Ishikawa (cell line): ENCODE data around the gene ASB4.

Source experiments
- CEBPB ChIP-seq: IDR thresholded peaks from 2 replicates; pipeline ENCODE4 v1.6.1; 2012
- EGR1 ChIP-seq: IDR thresholded peaks from 2 replicates; pipeline ENCODE4 v1.6.1; 2012
- EP300 ChIP-seq: IDR thresholded peaks from 2 replicates; pipeline ENCODE4 v1.6.1; 2012; ENCODE audit warnings: borderline replicate concordance
- RAD21 ChIP-seq: IDR thresholded peaks from 2 replicates; pipeline ENCODE4 v1.6.1; 2012; ENCODE audit warnings: low read depth
- TAF1 ChIP-seq: IDR thresholded peaks from 2 replicates; pipeline ENCODE4 v1.6.1; 2012; ENCODE audit warnings: low read depth, mild to moderate bottlenecking
- TEAD4 ChIP-seq: IDR thresholded peaks from 2 replicates; pipeline ENCODE4 v1.6.1; 2012
- YY1 ChIP-seq: IDR thresholded peaks from 2 replicates; pipeline ENCODE4 v1.6.1; 2012; ENCODE audit warnings: low read depth
- TF ChIP-seq, protein P1 (sequence below): IDR thresholded peaks from 2 replicates; pipeline ENCODE4 v1.6.1; 2012; ENCODE audit warnings: low read depth, mild to moderate bottlenecking
- TF ChIP-seq, protein P2 (sequence below): IDR thresholded peaks from 2 replicates; pipeline ENCODE4 v1.6.1; 2012
- TF ChIP-seq, protein P3 (sequence below): IDR thresholded peaks from 2 replicates; pipeline ENCODE4 v1.6.1; 2012

- TF ChIP-seq YY1 (no peak), RAD21 (no peak), TAF1 (no peak), TEAD4 (no peak), EGR1 (no peak), EP300 (no peak), CEBPB (no peak)
- TF ChIP-seq, protein P1, sequence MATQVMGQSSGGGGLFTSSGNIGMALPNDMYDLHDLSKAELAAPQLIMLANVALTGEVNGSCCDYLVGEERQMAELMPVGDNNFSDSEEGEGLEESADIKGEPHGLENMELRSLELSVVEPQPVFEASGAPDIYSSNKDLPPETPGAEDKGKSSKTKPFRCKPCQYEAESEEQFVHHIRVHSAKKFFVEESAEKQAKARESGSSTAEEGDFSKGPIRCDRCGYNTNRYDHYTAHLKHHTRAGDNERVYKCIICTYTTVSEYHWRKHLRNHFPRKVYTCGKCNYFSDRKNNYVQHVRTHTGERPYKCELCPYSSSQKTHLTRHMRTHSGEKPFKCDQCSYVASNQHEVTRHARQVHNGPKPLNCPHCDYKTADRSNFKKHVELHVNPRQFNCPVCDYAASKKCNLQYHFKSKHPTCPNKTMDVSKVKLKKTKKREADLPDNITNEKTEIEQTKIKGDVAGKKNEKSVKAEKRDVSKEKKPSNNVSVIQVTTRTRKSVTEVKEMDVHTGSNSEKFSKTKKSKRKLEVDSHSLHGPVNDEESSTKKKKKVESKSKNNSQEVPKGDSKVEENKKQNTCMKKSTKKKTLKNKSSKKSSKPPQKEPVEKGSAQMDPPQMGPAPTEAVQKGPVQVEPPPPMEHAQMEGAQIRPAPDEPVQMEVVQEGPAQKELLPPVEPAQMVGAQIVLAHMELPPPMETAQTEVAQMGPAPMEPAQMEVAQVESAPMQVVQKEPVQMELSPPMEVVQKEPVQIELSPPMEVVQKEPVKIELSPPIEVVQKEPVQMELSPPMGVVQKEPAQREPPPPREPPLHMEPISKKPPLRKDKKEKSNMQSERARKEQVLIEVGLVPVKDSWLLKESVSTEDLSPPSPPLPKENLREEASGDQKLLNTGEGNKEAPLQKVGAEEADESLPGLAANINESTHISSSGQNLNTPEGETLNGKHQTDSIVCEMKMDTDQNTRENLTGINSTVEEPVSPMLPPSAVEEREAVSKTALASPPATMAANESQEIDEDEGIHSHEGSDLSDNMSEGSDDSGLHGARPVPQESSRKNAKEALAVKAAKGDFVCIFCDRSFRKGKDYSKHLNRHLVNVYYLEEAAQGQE, result no peak
- TF ChIP-seq, protein P2, sequence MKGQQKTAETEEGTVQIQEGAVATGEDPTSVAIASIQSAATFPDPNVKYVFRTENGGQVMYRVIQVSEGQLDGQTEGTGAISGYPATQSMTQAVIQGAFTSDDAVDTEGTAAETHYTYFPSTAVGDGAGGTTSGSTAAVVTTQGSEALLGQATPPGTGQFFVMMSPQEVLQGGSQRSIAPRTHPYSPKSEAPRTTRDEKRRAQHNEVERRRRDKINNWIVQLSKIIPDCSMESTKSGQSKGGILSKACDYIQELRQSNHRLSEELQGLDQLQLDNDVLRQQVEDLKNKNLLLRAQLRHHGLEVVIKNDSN, result no peak
- TF ChIP-seq, protein P3, sequence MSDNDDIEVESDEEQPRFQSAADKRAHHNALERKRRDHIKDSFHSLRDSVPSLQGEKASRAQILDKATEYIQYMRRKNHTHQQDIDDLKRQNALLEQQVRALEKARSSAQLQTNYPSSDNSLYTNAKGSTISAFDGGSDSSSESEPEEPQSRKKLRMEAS, result no peak
These were observed 49.1 kb downstream of the ASB4 start for GRCh38 chr7:95534796-95535195.
